Uterus (tissue), 4 donors: ENCODE results near the gene FAHD1. TPM values are rescaled to one million over a fixed set of nuclear protein-coding genes. Genes with fewer than 3 reads are reported as not detected.

Experiments
- DNase-seq, 2 donors: peaks; one replicate each; pipeline ENCODE4 v3.0.0-alpha.2; 2019 to 2020
- H3K27ac ChIP-seq, 2 donors: fragments of 200-600 bp; sonication (generic); 1 replicate in 1 of 2; 2 replicates in 1 of 2; pipeline ENCODE4 v1.5.1; 2016 to 2018
- H3K27me3 ChIP-seq, 2 donors: fragments of 200-600 bp; sonication (generic); one replicate each; pipeline ENCODE4 v1.5.1; 2018 to 2019; ENCODE audit warnings: control low read depth in 1 of 2
- H3K36me3 ChIP-seq, 2 donors: fragments of 200-600 bp; sonication (generic); one replicate each; pipeline ENCODE4 v1.5.1; 2019; ENCODE audit warnings: control low read depth in 1 of 2
- H3K4me1 ChIP-seq, 2 donors: fragments of 200-600 bp; sonication (generic); one replicate each; pipeline ENCODE4 v1.5.1; 2018 to 2019; ENCODE audit warnings: control low read depth in 1 of 2
- H3K4me3 ChIP-seq, 2 donors: fragments of 200-600 bp; sonication (generic); 1 replicate in 1 of 2; 2 replicates in 1 of 2; pipeline ENCODE4 v1.5.1; 2018 to 2019; ENCODE audit warnings: mild to moderate bottlenecking in 1 of 2
- H3K9me3 ChIP-seq, 2 donors: fragments of 200-600 bp; sonication (generic); one replicate each; pipeline ENCODE4 v1.5.1; 2019; ENCODE audit warnings: control low read depth in 1 of 2
- POLR2A ChIP-seq, 2 donors: fragments of 450-650 bp; IDR thresholded peaks; one replicate each; pipeline ENCODE4 v1.6.1; 2016; ENCODE audit warnings: antibody characterized with exemption in 2 of 2, mild to moderate bottlenecking in 1 of 2, moderate library complexity in 1 of 2
- intact Hi-C: fragments of 100-400 bp; cut with DNase I; formaldehyde crosslinking; loops from one replicate; pipeline ENCODE4 v1.15.1; 2023; ENCODE audit warnings: low total_unique reads
- total RNA-seq, 4 donors: library from RNA; depleted of rRNA in 3 of 4; stranded (reverse); fragments of >200 nt in 3 of 4; gene quantifications; one replicate each; pipeline versions ENCODE4 v1.1.0 to v1.2.4, GENCODE V29; 2014 to 2023
- TF ChIP-seq, protein P1 (sequence below), 4 experiments: fragments of 200-600 bp in 2 of 4; fragments of 450-650 bp in 2 of 4; sonication (generic) in 2 of 4; IDR thresholded peaks; one replicate each; pipeline ENCODE4 v1.5.1; 2016 to 2019; ENCODE audit warnings: antibody characterized with exemption in 4 of 4, mild to moderate bottlenecking in 2 of 4, moderate library complexity in 1 of 4
- donor health status: DM: yes; HTN: yes; CAD: no.

The FAHD1 gene
- total RNA-seq, 4 donors from 2014 or later: 3.5 to 115 (median 22.2) TPM

DNA sequence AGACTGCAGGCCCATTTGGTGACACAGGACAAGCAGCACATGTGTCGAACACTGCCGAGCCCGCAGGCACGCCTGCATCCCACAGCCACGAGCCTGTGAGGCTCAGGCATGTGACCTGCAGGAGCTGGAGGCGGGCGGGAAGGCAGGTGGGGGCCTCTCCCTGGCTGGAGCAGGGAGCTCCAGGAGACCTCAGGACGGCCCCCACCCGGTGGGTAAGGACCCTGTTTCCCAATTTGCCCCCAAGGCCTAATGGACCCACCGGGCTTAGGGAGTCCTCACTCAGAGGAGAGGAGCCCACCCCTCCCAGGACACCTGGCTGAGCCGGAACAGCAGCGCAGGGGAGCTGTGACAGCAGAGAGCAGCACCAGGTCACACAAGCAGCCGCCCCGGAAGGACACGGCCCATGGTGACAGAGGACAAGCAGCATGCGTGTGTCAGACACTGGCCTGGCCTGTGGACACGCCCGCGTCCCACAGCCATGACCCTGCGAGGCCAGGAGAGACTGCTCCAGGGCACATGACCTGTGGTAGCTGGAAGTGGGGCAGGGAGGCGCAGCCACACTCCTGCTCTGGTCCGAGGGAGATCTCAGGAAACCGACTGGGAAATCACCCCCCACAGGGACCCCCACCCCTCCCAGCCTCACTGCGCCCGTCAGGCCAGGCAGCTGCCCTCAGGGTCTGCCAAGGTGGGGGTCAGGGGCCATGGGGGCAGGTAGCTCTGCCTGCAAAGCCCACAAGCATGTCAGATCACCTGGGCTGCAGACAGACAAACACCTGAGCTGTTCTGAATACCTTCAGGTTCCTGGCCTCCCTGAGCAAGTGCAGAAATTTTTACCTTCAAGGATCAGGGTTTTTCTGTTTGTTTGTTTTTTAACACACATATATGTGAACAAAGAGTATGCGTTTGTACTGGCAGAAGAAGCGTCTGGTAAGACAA lies 47.0 kb upstream of the FAHD1 start:
- no peak overlapping the region for H3K4me3 ChIP-seq
- no peaks in the 10 kb centered on the region for H3K36me3 ChIP-seq
- intact Hi-C loops: no loop called here
- peaks cover 0 to 7% of the 10 kb centered on the region in 2 donors for H3K4me1 ChIP-seq
- no peaks in the 10 kb centered on the region for H3K9me3 ChIP-seq
- H3K27me3 ChIP-seq: no peaks in the 10 kb centered on the region
- H3K27ac ChIP-seq: no peak overlapping the region
- no peak for DNase-seq
- TF ChIP-seq, protein P1, sequence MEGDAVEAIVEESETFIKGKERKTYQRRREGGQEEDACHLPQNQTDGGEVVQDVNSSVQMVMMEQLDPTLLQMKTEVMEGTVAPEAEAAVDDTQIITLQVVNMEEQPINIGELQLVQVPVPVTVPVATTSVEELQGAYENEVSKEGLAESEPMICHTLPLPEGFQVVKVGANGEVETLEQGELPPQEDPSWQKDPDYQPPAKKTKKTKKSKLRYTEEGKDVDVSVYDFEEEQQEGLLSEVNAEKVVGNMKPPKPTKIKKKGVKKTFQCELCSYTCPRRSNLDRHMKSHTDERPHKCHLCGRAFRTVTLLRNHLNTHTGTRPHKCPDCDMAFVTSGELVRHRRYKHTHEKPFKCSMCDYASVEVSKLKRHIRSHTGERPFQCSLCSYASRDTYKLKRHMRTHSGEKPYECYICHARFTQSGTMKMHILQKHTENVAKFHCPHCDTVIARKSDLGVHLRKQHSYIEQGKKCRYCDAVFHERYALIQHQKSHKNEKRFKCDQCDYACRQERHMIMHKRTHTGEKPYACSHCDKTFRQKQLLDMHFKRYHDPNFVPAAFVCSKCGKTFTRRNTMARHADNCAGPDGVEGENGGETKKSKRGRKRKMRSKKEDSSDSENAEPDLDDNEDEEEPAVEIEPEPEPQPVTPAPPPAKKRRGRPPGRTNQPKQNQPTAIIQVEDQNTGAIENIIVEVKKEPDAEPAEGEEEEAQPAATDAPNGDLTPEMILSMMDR (IDR thresholded peaks at IDR 0.05): no peak
- TF ChIP-seq POLR2A (IDR thresholded peaks at IDR 0.05): no peak

DNA sequence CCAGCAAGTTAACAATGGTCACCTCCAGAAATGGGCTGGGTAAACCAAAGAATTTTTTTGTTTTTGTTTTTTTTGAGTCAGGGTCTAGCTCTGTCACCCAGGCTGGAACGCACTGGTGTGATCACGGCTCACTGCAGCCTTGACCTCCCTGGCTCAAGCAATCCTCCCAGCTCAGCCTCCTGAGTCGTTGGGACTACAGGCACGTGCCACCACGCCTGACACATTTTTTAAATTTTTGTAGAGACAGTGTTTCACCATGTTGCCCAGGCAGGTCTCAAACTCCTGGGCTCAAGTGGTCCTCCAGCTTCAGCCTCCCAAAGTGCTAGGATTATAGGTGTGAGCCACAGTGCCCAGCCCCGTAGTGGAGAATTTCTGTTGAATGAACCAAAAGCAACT lies 46.3 kb upstream of the FAHD1 start:
- H3K4me1 ChIP-seq: peaks cover 0 to 7% of the 10 kb centered on the region in 2 donors
- no peak overlapping the region for H3K4me3 ChIP-seq
- no peak for DNase-seq
- no peaks in the 10 kb centered on the region for H3K27me3 ChIP-seq
- no peak overlapping the region for H3K27ac ChIP-seq
- H3K36me3 ChIP-seq: no peaks in the 10 kb centered on the region
- no peaks in the 10 kb centered on the region for H3K9me3 ChIP-seq
- TF ChIP-seq POLR2A (IDR thresholded peaks at IDR 0.05): no peak
- TF ChIP-seq, protein P1 (IDR thresholded peaks at IDR 0.05): no peak
- intact Hi-C loops: no loop called here

DNA sequence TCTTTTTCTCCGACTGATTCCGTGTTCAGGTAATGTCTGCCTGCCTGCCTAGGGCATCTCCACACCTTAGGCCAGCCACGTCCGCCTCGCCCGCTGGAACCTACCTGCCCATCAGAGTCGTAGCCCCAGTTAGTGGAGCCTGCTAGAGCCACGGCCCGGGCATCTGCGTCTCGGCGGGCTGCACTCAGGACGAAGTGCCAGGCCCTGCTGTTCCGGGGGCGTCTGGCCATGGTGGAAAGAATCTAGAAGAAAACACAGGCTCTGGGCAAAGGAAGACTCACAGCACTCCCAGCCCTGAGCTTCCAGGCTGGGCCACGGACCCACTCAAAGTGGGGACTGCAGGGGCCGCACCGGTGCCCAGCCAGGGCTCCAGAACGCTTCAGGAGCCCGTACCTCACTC lies 45.8 kb upstream of the FAHD1 start:
- TF ChIP-seq, protein P1 (IDR thresholded peaks at IDR 0.05): no peak
- no peak for TF ChIP-seq POLR2A (IDR thresholded peaks at IDR 0.05)
- Histone ChIP-seq H3K27me3 (no peaks in the 10 kb centered on the region), H3K4me1 (peaks cover 0 to 7% of the 10 kb centered on the region in 2 donors), H3K36me3 (no peaks in the 10 kb centered on the region), H3K9me3 (no peaks in the 10 kb centered on the region), H3K4me3 (peak overlapping the region; percentile 47 to 98), H3K27ac (peak overlapping the region; percentile 80 to 87)
- DNase-seq: peak in 1 of 2 donors; percentile 21
- intact Hi-C loops: no loop called here

DNA sequence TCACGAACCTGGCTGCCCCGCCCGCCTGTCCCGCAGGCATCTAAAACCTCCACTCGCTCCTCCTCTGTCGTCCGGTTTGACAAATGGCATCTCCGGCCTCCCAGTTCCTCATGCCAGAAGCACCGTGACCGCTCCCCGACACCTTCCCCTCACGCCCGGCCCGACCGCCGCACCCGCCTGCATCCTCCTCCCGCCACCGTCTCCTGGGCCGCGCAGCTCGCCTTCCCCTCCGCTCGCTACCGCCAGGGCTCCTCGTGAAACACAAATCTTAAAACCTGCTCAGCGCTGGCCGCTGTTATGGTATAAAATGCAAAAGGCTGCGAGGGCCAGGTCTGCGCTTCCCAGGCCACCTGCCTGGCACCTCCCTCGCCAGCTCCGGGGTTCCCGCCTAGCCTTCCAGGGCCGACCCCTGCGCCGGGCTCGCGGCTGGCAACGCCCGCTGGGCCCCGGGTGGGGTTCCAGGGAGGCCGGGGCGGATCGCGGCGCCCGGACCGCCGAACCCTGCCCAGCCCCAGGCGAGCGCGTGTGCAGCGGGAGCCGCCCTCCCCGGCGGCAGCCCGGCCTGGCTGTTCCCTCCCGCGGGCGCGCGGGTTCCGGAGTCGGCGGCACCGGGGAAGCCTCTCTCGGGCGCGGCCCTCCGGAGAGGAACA lies 45.1 kb upstream of the FAHD1 start:
- peaks cover 0 to 7% of the 10 kb centered on the region in 2 donors for H3K4me1 ChIP-seq
- H3K27ac ChIP-seq: peak overlapping the region; percentile 80 to 87
- intact Hi-C loops: no loop called here
- no peaks in the 10 kb centered on the region for H3K9me3 ChIP-seq
- TF ChIP-seq, protein P1 (IDR thresholded peaks at IDR 0.05): no peak
- TF ChIP-seq POLR2A (IDR thresholded peaks at IDR 0.05): no peak
- H3K27me3 ChIP-seq: no peaks in the 10 kb centered on the region
- H3K4me3 ChIP-seq: peak overlapping the region; percentile 47 to 98
- peak in 1 of 2 donors; percentile 33 for DNase-seq
- no peaks in the 10 kb centered on the region for H3K36me3 ChIP-seq
